ENCODE results near the gene TMPRSS6. TPM values are rescaled to one million over a fixed set of nuclear protein-coding genes. Genes with fewer than 3 reads are reported as not detected.
A peak's percentile ranks its signal among the peaks of the same experiment; 100 is the strongest.

The TMPRSS6 gene
- total RNA-seq, 2 experiments from 2014 or later, result 39.9 to 42.1 TPM

DNA sequence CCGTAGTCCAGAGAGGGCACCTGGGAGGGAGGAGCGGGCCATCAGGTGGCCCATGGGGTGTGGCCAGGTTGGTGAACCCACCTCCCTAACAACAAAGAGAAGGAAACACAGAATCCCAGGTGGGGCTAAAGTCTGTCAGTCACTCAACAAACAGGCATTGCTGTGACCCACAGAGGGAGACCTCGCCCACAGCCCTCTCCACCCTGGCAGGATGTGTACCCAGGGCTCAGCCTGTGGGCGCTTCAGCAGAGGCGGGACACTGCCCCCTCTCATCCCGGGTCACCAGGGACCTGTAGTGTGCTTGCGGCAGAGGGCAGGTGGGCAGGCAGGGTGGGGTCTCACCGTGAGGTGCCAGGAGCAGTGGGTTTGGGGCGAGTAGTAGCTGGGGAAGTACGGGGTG is 25.1 kb downstream of the TMPRSS6 start:
- Mint-ChIP-seq H3K4me3 (peak overlapping the region; percentile 45), H3K36me3 (peaks cover 23% of the 10 kb centered on the region), H3K4me1 (ENCODE audit: low read depth) (peaks cover 70% of the 10 kb centered on the region), H3K27ac (peak overlapping the region; percentile 39), H3K27me3 (no peaks in the 10 kb centered on the region), H3K9me3 (no peaks in the 10 kb centered on the region)
- intact Hi-C loops (cut with micrococcal nuclease), result no loop called here
- ChIA-PET CTCF (interaction anchor here (1.4 kb wide), 1 partner anchor 43 kb away, joined by 6 read pairs; no protein-coding TSS in a partner anchor), POLR2A (no interaction called here)
- DNase-seq, result no peak

DNA sequence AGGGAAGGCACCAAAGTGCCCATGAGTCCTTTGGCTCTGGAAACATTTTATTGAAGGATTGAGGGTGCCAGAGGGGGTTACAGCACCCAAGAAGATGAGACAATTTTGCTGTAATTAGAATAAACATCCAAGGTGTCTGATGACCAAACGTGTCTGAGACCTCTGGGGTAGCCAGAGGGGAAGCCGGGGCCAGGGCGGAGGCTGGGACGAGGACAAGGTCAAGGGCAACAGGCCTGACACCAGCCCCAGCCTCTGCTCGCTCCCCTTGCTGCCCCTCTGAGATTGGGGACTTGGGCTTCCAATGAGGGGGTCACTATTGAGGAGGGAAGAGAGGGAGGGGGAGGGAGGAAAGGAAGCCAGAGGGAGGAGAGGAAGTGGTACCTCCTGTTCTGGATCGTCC is 25.6 kb downstream of the TMPRSS6 start:
- intact Hi-C loops (cut with micrococcal nuclease), result no loop called here
- no peaks in the 10 kb centered on the region for H3K27me3 Mint-ChIP-seq
- H3K4me1 Mint-ChIP-seq (ENCODE audit: low read depth), result peaks cover 73% of the 10 kb centered on the region
- H3K9me3 Mint-ChIP-seq, result no peaks in the 10 kb centered on the region
- H3K36me3 Mint-ChIP-seq, result peaks cover 22% of the 10 kb centered on the region
- H3K4me3 Mint-ChIP-seq, result peak overlapping the region; percentile 45
- ChIA-PET POLR2A (no interaction called here), CTCF (no interaction called here)
- H3K27ac Mint-ChIP-seq, result peak overlapping the region; percentile 91
- DNase-seq, result no peak

DNA sequence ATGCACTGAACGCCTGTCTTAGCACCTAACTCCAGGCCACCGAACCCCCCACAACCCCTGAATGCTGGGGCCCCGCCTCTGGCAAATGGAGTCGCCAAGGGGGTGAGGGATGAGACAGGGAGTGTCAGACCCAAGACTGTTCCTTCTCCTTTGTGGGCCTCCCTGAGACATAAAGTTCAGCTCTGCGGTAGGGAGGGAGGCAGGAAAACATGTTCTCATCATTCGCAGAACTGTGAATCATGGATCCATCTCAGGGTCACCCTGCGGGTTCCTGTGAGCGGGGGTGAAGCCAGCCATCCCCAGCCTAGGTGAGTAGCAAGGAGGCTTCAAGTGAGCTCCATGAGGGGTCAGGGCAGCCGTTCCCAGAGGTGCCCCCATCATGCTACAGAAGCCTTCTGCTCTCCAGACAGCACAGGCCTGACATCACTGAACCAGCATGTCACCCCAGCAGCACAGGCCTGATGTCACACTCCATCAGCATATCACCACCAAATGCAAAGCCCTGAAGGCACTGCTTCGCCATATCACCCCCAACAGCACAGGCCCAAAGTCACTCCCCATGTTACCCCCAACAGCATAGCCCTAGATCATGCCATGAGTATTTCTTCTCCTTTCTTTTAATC is 27.2 kb downstream of the TMPRSS6 start:
- peak overlapping the region; percentile 91 for H3K27ac Mint-ChIP-seq
- peak overlapping the region; percentile 4 for H3K4me3 Mint-ChIP-seq
- H3K4me1 Mint-ChIP-seq (ENCODE audit: low read depth), result peaks cover 69% of the 10 kb centered on the region
- no peaks in the 10 kb centered on the region for H3K9me3 Mint-ChIP-seq
- peaks cover 19% of the 10 kb centered on the region for H3K36me3 Mint-ChIP-seq
- peak; percentile 79 for DNase-seq
- CTCF ChIA-PET, result interaction anchor here (1.2 to 5.2 kb wide), 5 partner anchors 12 to 117 kb away, joined by 3 to 91 read pairs (median 12); no protein-coding TSS in a partner anchor
- H3K27me3 Mint-ChIP-seq, result no peaks in the 10 kb centered on the region
- intact Hi-C loops (cut with micrococcal nuclease), result no loop called here
- POLR2A ChIA-PET, result interaction anchor here (0.6 to 3.9 kb wide), 14 partner anchors 8 to 147 kb away, joined by 3 to 99 read pairs (median 4); partner anchors contain the start of genes IL2RB and TMPRSS6

DNA sequence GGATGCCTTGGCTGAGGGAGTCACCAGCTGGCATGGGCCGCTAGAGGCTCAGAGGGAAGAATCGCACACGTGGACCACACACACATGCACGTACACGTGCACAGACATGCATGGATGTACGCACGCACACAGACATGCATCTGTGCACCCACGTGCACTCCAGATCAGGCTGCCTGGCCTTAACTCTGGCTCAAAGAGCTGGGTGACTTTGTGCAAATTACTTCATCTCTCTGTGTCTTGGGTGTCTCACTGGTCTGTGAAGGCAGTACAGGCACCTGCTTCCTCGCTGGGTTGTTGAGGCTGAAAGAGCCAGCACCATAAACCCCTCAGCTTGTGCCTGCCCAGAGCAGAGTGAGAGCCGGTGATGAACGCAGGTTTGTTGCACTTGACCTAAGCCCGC is 28.7 kb downstream of the TMPRSS6 start:
- Mint-ChIP-seq H3K9me3 (no peaks in the 10 kb centered on the region), H3K4me3 (no peak overlapping the region), H3K27me3 (peaks cover 2% of the 10 kb centered on the region), H3K27ac (peak overlapping the region; percentile 91), H3K4me1 (ENCODE audit: low read depth) (peaks cover 69% of the 10 kb centered on the region), H3K36me3 (peaks cover 17% of the 10 kb centered on the region)
- no peak for DNase-seq
- CTCF ChIA-PET, result interaction anchor here (0.6 to 5.2 kb wide), 5 partner anchors 14 to 118 kb away, joined by 3 to 91 read pairs (median 24); no protein-coding TSS in a partner anchor
- intact Hi-C loops (cut with micrococcal nuclease), result loop anchor here (1.0 kb wide), 3 partner anchors 7 to 57 kb away; no protein-coding TSS in a partner anchor
- POLR2A ChIA-PET, result interaction anchor here (0.7 to 3.9 kb wide), 14 partner anchors 10 to 163 kb away, joined by 3 to 99 read pairs (median 4); partner anchors contain the start of genes IL2RB and RAC2

- H3K36me3 Mint-ChIP-seq, result peaks cover 17% of the 10 kb centered on the region
- CTCF ChIA-PET, result interaction anchor here (1.0 to 5.2 kb wide), 10 partner anchors 8 to 225 kb away, joined by 3 to 91 read pairs (median 11); partner anchors contain the start of gene IL2RB
- intact Hi-C loops (cut with micrococcal nuclease), result loop anchor here (1.0 kb wide), 3 partner anchors 8 to 58 kb away; no protein-coding TSS in a partner anchor
- H3K27ac Mint-ChIP-seq, result peak overlapping the region; percentile 91
- DNase-seq, result peak; percentile 67
- POLR2A ChIA-PET, result interaction anchor here (0.7 to 3.9 kb wide), 15 partner anchors 9 to 162 kb away, joined by 3 to 99 read pairs (median 7); partner anchors contain the start of gene IL2RB
- no peaks in the 10 kb centered on the region for H3K9me3 Mint-ChIP-seq
- H3K4me1 Mint-ChIP-seq (ENCODE audit: low read depth), result peaks cover 69% of the 10 kb centered on the region
- H3K4me3 Mint-ChIP-seq, result peak overlapping the region; percentile 36
- H3K27me3 Mint-ChIP-seq, result peaks cover 2% of the 10 kb centered on the region
These were observed 29.1 kb downstream of the TMPRSS6 start for GRCh38 chr22:37080438-37080837.

- ChIA-PET CTCF (interaction anchor here (0.6 to 5.2 kb wide), 16 partner anchors 9 to 225 kb away, joined by 3 to 91 read pairs (median 4); partner anchors contain the start of gene IL2RB), POLR2A (interaction anchor here (0.6 to 3.9 kb wide), 23 partner anchors 9 to 163 kb away, joined by 3 to 99 read pairs (median 5); partner anchors contain the start of genes IL2RB and KCTD17)
- Mint-ChIP-seq H3K9me3 (no peaks in the 10 kb centered on the region), H3K4me1 (ENCODE audit: low read depth) (peaks cover 65% of the 10 kb centered on the region), H3K4me3 (peak overlapping the region; percentile 67), H3K27ac (peak overlapping the region; percentile 91), H3K27me3 (peaks cover 4% of the 10 kb centered on the region), H3K36me3 (peaks cover 17% of the 10 kb centered on the region)
- DNase-seq, result peak; percentile 94
- intact Hi-C loops (cut with micrococcal nuclease), result loop anchor here (1.0 to 2.0 kb wide), 8 partner anchors 9 to 120 kb away; no protein-coding TSS in a partner anchor
These were observed 29.8 kb downstream of the TMPRSS6 start for GRCh38 chr22:37079668-37080171.

GRCh38 chr22:37079158-37079557 is 30.4 kb downstream of the TMPRSS6 start:
- Mint-ChIP-seq H3K4me1 (ENCODE audit: low read depth) (peaks cover 62% of the 10 kb centered on the region), H3K27me3 (peaks cover 4% of the 10 kb centered on the region), H3K9me3 (no peaks in the 10 kb centered on the region), H3K4me3 (peak overlapping the region; percentile 4), H3K27ac (peak overlapping the region; percentile 91), H3K36me3 (peaks cover 15% of the 10 kb centered on the region)
- peak; percentile 40 for DNase-seq
- intact Hi-C loops (cut with micrococcal nuclease), result loop anchor here (1.0 to 2.0 kb wide), 5 partner anchors 18 to 120 kb away; no protein-coding TSS in a partner anchor
- ChIA-PET CTCF (interaction anchor here (0.6 to 5.2 kb wide), 15 partner anchors 9 to 181 kb away, joined by 3 to 91 read pairs (median 5); partner anchors contain the start of gene IL2RB), POLR2A (interaction anchor here (0.6 to 3.9 kb wide), 20 partner anchors 10 to 163 kb away, joined by 3 to 99 read pairs (median 5); partner anchors contain the start of genes IL2RB and KCTD17)

DNA sequence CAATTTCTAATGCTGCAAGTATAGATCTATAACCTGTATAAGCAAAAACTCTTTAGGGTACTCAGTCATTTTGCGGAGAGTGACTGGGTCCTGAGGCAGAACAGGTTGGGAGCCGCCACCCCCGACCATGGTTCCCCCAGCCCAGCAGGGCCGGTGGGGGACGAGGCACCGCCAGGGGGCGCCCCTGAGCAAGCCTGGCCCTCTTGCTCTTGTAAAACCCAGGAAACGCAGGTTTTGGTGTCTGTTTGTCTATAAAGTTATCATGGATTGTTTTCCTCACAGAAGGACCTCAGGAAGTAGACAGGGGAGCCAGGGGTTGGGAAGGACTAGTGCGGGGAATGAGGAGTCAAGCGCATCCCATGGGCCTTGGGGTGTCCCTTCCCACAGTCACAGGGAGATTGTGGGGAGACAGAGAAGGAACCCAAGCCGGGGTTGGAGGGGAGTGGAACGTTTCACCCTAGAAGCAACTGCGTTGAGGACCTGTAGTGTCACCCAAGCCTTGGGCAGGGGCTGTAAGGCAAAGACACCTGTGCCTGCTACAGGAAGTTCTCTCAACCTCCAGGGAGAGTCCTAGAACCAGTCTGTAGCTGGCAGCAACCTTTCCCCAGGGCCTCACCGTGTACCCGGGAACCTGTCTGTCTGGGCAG is 31.6 kb downstream of the TMPRSS6 start:
- Mint-ChIP-seq H3K9me3 (no peaks in the 10 kb centered on the region), H3K27ac (peak overlapping the region; percentile 91), H3K27me3 (peaks cover 4% of the 10 kb centered on the region), H3K4me3 (peak overlapping the region; percentile 49), H3K36me3 (peaks cover 9% of the 10 kb centered on the region), H3K4me1 (ENCODE audit: low read depth) (peaks cover 52% of the 10 kb centered on the region)
- DNase-seq, result peak; percentile 91
- intact Hi-C loops (cut with micrococcal nuclease), result loop anchor here (2.0 kb wide), 1 partner anchor 17 kb away; no protein-coding TSS in a partner anchor
- ChIA-PET POLR2A (interaction anchor here (0.7 to 2.7 kb wide), 5 partner anchors 45 to 151 kb away, joined by 3 to 33 read pairs (median 4); partner anchors contain the start of gene IL2RB), CTCF (interaction anchor here (0.7 to 5.2 kb wide), 17 partner anchors 18 to 296 kb away, joined by 3 to 91 read pairs (median 4); partner anchors contain the start of gene IL2RB)

DNA sequence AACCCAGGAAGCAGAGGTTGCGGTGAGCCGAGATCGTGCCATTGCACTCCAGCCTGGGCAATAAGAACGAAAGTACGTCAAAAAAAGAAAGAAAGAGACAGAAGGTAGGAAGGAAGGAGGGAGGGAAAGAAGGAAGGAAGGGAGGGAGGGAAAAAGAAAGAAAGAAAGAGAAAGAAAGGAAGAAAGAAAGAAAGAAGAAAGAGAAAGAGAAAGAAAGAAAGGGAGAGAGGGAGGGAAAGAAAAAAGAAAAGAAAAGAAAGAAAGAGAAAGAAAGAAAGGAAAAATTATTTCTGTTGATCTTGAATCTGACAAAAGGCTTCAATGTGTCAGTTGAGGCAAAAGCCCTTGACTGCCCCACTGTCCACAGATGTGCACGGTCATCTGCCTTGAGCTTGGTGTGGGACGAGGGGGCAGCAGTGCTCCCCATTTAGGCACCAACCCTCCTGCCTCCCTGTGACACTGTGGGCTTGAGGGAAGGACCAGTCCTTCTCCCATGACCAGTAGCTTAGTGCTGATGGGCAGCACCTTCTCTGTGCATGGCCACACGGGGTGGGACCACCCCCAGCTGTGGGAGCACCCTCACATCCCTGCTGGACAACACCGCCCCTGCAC is 33.6 kb downstream of the TMPRSS6 start:
- H3K9me3 Mint-ChIP-seq, result no peaks in the 10 kb centered on the region
- POLR2A ChIA-PET, result no interaction called here
- peaks cover 4% of the 10 kb centered on the region for H3K27me3 Mint-ChIP-seq
- peaks cover 6% of the 10 kb centered on the region for H3K36me3 Mint-ChIP-seq
- no peak for DNase-seq
- no peak overlapping the region for H3K27ac Mint-ChIP-seq
- CTCF ChIA-PET, result interaction anchor here (1.0 to 2.1 kb wide), 8 partner anchors 30 to 185 kb away, joined by 4 to 26 read pairs (median 6); partner anchors contain the start of gene IL2RB
- no peak overlapping the region for H3K4me3 Mint-ChIP-seq
- intact Hi-C loops (cut with micrococcal nuclease), result no loop called here
- H3K4me1 Mint-ChIP-seq (ENCODE audit: low read depth), result peaks cover 32% of the 10 kb centered on the region

DNA sequence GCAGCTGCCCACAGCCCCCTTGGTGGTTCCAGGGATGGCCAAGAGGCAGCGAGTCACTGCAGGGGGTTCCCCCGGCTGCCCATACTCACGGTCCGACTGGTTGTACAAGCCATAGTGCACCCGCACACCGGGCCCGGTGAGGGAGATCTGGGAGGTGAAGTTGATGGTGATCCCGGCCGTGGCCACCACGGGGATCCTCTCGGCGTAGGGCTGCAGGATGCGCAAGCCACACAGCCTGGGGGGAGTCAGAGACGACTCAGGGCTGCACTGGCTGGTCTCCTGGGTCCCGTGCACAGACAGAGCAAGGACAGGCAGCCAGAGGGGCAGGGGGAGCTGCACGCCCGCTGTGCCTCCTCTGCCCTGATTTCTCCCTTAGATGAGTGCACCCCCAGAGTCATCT is 34.5 kb downstream of the TMPRSS6 start:
- Mint-ChIP-seq H3K27me3 (peaks cover 6% of the 10 kb centered on the region), H3K9me3 (no peaks in the 10 kb centered on the region), H3K4me3 (no peak overlapping the region), H3K27ac (no peak overlapping the region), H3K36me3 (peaks cover 9% of the 10 kb centered on the region), H3K4me1 (ENCODE audit: low read depth) (peaks cover 23% of the 10 kb centered on the region)
- intact Hi-C loops (cut with micrococcal nuclease), result no loop called here
- ChIA-PET CTCF (interaction anchor here (1.7 kb wide), 1 partner anchor 29 kb away, joined by 4 read pairs; no protein-coding TSS in a partner anchor), POLR2A (no interaction called here)
- DNase-seq, result no peak

- CTCF ChIA-PET, result interaction anchor here (1.0 to 1.7 kb wide), 2 partner anchors 26 to 29 kb away, joined by 3 to 4 read pairs; no protein-coding TSS in a partner anchor
- POLR2A ChIA-PET, result no interaction called here
- peaks cover 11% of the 10 kb centered on the region for H3K27me3 Mint-ChIP-seq
- intact Hi-C loops (cut with micrococcal nuclease), result no loop called here
- H3K36me3 Mint-ChIP-seq, result peaks cover 10% of the 10 kb centered on the region
- no peak overlapping the region for H3K27ac Mint-ChIP-seq
- no peaks in the 10 kb centered on the region for H3K9me3 Mint-ChIP-seq
- peaks cover 18% of the 10 kb centered on the region for H3K4me1 Mint-ChIP-seq (ENCODE audit: low read depth)
- DNase-seq, result no peak
- no peak overlapping the region for H3K4me3 Mint-ChIP-seq
These were observed 35.0 kb downstream of the TMPRSS6 start for GRCh38 chr22:37074537-37074936.
